Smooth muscle cell of the pulmonary artery (primary cell): ENCODE measurements around the gene FAM9B. TPM values are rescaled to one million over a fixed set of nuclear protein-coding genes. Genes with fewer than 3 reads are reported as not detected.

ENCODE experiments used
- total RNA-seq: library from RNA; depleted of rRNA; stranded (reverse); fragments of >200 nt; gene quantifications from 2 replicates; pipeline ENCODE4 v1.2.3, GENCODE V29; 2014

The FAM9B gene
- total RNA-seq, result not detected in 2 replicates

GRCh38 chrX:9033989-9034388 lies at the start of gene FAM9B:
Gene FAM9B (minus strand): TSS chrX:9034127. CDS start chrX:9032986, 1,141 bp downstream.

Other genes with a start within 250 kb of the FAM9B start
- not detected in 2 replicates for gene FAM9A, start 232.7 kb downstream of the FAM9B start, total RNA-seq